Stimulated activated naive B cell treated with anti-CD40 and anti-IgM and Interleukin-4, amounts not matched to agents 10 μg/mL and 1 μg/mL and 100 μg/mL, for 72 hours (primary cell): ENCODE data around the gene MIB2.
"Not testable (repeated sequence)": the region's sequence is repeated elsewhere in the genome, so short reads cannot be mapped to it uniquely, and the experiment has no call there.

Experiments used
- ATAC-seq, 2 donors: fragments of 150-1000 bp; cut with Tn5 transposase; replicated peaks; 2 replicates each; pipeline ENCODE4 v1.10.0; 2021; ENCODE audit warnings: moderate library complexity in 1 of 2
- DNase-seq: peaks from one replicate; pipeline ENCODE4 v3.0.0; 2021
- H3K27ac Mint-ChIP-seq: one replicate; pipeline ENCODE4 v1.8.0; 2022; ENCODE audit warnings: mild to moderate bottlenecking, mixed read lengths
- H3K27me3 Mint-ChIP-seq, 2 donors: one replicate each; pipeline ENCODE4 v1.8.0; 2022; ENCODE audit warnings: mixed read lengths in 2 of 2
- H3K36me3 Mint-ChIP-seq, 2 donors: one replicate each; pipeline ENCODE4 v1.8.0; 2022; ENCODE audit warnings: mixed read lengths in 2 of 2, mild to moderate bottlenecking in 1 of 2
- H3K4me1 Mint-ChIP-seq, 2 donors: one replicate each; pipeline ENCODE4 v1.8.0; 2022; ENCODE audit warnings: mixed read lengths in 2 of 2, mild to moderate bottlenecking in 1 of 2
- H3K4me3 Mint-ChIP-seq, 2 donors: one replicate each; pipeline ENCODE4 v1.8.0; 2022; ENCODE audit warnings: mild to moderate bottlenecking in 2 of 2, mixed read lengths in 2 of 2, moderate library complexity in 1 of 2
- H3K9me3 Mint-ChIP-seq, 2 donors: one replicate each; pipeline ENCODE4 v1.8.0; 2022; ENCODE audit warnings: mixed read lengths in 2 of 2, mild to moderate bottlenecking in 1 of 2

The MIB2 gene

DNA sequence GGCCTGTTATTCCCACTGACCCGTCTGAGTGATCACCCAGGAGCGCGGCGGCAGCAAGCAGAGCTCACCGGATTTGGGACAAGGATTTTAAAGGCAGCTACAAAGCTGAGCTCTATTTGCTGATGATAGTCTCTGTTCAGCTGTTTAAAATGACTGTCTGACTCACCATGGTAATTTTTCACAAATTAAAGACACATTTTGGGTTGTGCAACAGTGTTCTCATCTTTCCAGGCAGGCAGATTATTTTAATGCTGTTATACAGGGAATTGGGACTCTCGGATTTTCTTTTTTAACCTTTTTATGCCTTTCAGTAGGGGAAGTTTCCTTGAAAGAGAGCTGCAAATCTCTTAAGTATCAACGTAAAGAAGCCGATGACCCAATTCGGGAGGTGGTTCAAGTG, 47.1 kb downstream of the MIB2 start:
- H3K36me3 Mint-ChIP-seq = peaks cover 8 to 10% of the 10 kb centered on the region in 2 donors
- DNase-seq, H3K9me3 Mint-ChIP-seq, H3K27ac Mint-ChIP-seq, ATAC-seq, H3K27me3 Mint-ChIP-seq, H3K4me1 Mint-ChIP-seq, H3K4me3 Mint-ChIP-seq: not testable (repeated sequence)

GRCh38 chr1:1662830-1663560, 47.7 kb downstream of the MIB2 start:
- H3K4me3 Mint-ChIP-seq, H3K27ac Mint-ChIP-seq, ATAC-seq, H3K27me3 Mint-ChIP-seq, DNase-seq, H3K9me3 Mint-ChIP-seq, H3K4me1 Mint-ChIP-seq: not testable (repeated sequence)
- H3K36me3 Mint-ChIP-seq = peaks cover 11 to 15% of the 10 kb centered on the region in 2 donors

- not testable (repeated sequence) for H3K4me1 Mint-ChIP-seq, ATAC-seq, H3K27me3 Mint-ChIP-seq, H3K9me3 Mint-ChIP-seq, H3K4me3 Mint-ChIP-seq, H3K27ac Mint-ChIP-seq, DNase-seq
- H3K36me3 Mint-ChIP-seq = peaks cover 15 to 18% of the 10 kb centered on the region in 2 donors
These were observed 49.0 kb downstream of the MIB2 start for GRCh38 chr1:1664318-1664717.

DNA sequence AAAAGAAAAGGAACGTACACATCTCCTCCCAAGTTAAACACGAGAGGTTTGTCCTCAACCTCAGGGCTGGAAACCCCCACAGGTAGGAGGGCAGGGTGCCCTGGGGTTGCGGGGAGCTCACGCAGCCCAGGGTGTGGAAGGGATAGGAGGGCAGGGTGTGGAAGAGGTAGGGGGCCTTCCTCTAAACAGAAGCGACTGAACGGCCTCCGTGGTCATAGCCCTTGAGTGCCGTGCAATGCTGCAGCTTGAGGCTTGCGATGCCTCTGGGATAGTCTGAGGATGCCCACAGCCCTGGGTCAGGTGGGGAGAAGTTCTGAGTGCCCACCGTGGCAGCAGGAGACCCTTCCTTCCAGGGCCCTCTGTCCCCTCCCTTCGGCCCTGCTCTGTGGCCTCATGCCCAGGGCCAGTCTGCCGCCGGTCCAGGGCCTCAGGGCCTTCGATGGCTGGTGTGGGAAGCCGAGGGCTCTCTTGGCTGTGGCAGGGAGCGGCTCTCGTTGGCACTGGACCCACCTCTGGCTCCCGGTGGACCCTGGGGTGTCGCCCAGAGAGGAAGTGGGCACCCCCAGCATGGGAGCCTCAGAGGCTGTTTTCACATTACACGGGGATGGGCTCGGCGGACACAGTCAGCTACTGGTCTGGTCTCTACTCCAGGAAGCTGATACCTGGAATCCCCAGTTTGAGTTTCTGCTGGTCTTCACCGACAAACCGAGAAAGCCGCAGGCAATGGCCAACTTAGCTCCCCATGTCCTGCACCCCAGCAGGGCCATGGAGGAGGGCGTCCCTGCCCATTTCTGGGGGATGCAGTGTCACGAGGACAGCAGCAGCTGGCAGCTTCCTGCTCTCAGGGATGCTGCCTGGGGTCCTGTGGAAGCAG, 49.9 kb downstream of the MIB2 start:
- DNase-seq (no peak), ATAC-seq (no peak)
- H3K4me3 Mint-ChIP-seq = no peak overlapping the region
- peaks cover 0 to 3% of the 10 kb centered on the region in 2 donors for H3K4me1 Mint-ChIP-seq
- peaks cover 21 to 23% of the 10 kb centered on the region in 2 donors for H3K36me3 Mint-ChIP-seq
- H3K27me3 Mint-ChIP-seq = no peaks in the 10 kb centered on the region
- no peaks in the 10 kb centered on the region for H3K9me3 Mint-ChIP-seq
- H3K27ac Mint-ChIP-seq = no peak overlapping the region

DNA sequence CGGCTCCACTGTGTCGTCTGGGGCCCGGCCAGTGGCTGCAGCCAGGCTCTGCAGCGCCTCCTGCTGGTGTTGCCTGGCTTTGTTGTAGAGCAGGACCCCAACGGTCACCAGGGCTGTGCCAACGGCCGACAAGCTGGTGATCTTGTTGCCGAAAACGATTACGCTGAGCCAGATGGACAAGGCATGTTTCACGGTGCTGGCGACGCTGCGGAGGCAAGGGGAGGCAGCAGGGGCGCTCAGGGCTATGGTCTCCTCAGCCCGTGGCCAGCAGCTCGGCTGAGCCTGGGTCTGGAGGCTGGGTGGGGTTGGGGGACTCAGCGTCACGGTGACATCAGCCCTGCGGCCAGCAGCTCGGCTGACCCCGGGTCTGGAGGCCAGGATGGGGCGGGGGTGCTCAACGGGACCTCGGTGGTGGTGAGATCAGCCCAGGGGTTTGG, 50.5 kb downstream of the MIB2 start:
- DNase-seq (no peak), ATAC-seq (peak in 1 of 2 donors; percentile 20)
- H3K4me1 Mint-ChIP-seq = peaks cover 0 to 3% of the 10 kb centered on the region in 2 donors
- H3K9me3 Mint-ChIP-seq = no peaks in the 10 kb centered on the region
- H3K27me3 Mint-ChIP-seq = no peaks in the 10 kb centered on the region
- peaks cover 21 to 27% of the 10 kb centered on the region in 2 donors for H3K36me3 Mint-ChIP-seq
- no peak overlapping the region for H3K27ac Mint-ChIP-seq
- H3K4me3 Mint-ChIP-seq = no peak overlapping the region

- Mint-ChIP-seq H3K36me3 (peaks cover 21 to 29% of the 10 kb centered on the region in 2 donors), H3K27ac (no peak overlapping the region), H3K4me1 (peaks cover 0 to 2% of the 10 kb centered on the region in 2 donors), H3K27me3 (no peaks in the 10 kb centered on the region), H3K9me3 (no peaks in the 10 kb centered on the region), H3K4me3 (no peak overlapping the region)
- ATAC-seq = no peak
- DNase-seq = no peak
These were observed 51.2 kb downstream of the MIB2 start for GRCh38 chr1:1666526-1666925.

GRCh38 chr1:1669468-1670440, 54.5 kb downstream of the MIB2 start:
- Mint-ChIP-seq H3K4me3 (no peak overlapping the region), H3K27me3 (no peaks in the 10 kb centered on the region), H3K9me3 (no peaks in the 10 kb centered on the region), H3K27ac (no peak overlapping the region), H3K4me1 (peaks cover 0 to 1% of the 10 kb centered on the region in 2 donors), H3K36me3 (peaks cover 23 to 36% of the 10 kb centered on the region in 2 donors)
- ATAC-seq = no peak
- DNase-seq = no peak

GRCh38 chr1:1670866-1671265, 55.6 kb downstream of the MIB2 start:
- Mint-ChIP-seq H3K27me3 (no peaks in the 10 kb centered on the region), H3K27ac (no peak overlapping the region), H3K36me3 (peaks cover 24 to 34% of the 10 kb centered on the region in 2 donors), H3K4me3 (no peak overlapping the region), H3K4me1 (peaks cover 0 to 1% of the 10 kb centered on the region in 2 donors), H3K9me3 (no peaks in the 10 kb centered on the region)
- no peak for ATAC-seq
- no peak for DNase-seq

DNA sequence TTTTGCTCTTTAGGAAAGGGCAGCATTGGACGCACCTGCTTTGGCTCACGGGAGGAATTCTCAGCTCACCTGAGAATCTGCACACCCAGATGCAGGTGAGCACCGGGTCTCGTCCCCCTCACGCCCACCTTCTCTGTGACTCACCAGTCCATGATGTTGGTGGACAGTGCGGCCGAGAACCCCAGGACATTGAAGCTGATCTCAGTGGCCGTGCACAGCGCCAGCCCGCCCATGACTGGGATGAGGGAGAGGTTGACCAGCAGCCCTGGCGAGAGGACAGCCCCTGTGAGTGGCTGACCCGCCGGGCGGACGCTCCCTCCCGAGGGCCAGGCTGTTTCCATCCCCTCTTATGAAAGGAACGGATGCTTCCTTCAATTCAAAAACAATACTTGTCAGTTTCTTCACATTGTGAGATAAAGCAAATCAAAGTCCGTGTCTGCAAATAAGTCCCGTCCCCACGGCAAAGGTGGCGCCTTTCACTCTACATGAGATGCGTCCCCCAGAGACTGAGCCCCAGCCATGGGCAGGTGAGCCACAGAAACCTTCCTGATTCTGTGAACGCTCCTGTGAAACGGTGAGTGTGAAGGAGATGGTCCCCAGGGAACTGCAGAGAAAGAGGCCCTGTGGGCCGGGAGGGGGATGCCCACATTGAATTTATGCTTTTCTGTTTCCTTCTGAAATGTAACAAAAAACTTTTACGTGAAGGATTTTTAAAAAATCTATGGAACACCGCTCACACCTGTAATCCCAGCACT, 56.2 kb downstream of the MIB2 start:
- peaks cover 0 to 1% of the 10 kb centered on the region in 2 donors for H3K4me1 Mint-ChIP-seq
- H3K9me3 Mint-ChIP-seq = no peaks in the 10 kb centered on the region
- DNase-seq (no peak), ATAC-seq (no peak)
- H3K27ac Mint-ChIP-seq = no peak overlapping the region
- no peaks in the 10 kb centered on the region for H3K27me3 Mint-ChIP-seq
- peaks cover 21 to 29% of the 10 kb centered on the region in 2 donors for H3K36me3 Mint-ChIP-seq
- no peak overlapping the region for H3K4me3 Mint-ChIP-seq

GRCh38 chr1:1672181-1672965, 57.1 kb downstream of the MIB2 start:
- DNase-seq (no peak), ATAC-seq (no peak)
- no peaks in the 10 kb centered on the region for H3K9me3 Mint-ChIP-seq
- peaks cover 1 to 3% of the 10 kb centered on the region in 2 donors for H3K4me1 Mint-ChIP-seq
- no peaks in the 10 kb centered on the region for H3K27me3 Mint-ChIP-seq
- H3K36me3 Mint-ChIP-seq = peaks cover 22 to 28% of the 10 kb centered on the region in 2 donors
- no peak overlapping the region for H3K4me3 Mint-ChIP-seq
- no peak overlapping the region for H3K27ac Mint-ChIP-seq

GRCh38 chr1:1674806-1675205, 59.5 kb downstream of the MIB2 start:
- not testable (repeated sequence) for H3K9me3 Mint-ChIP-seq, ATAC-seq, DNase-seq, H3K4me3 Mint-ChIP-seq, H3K27ac Mint-ChIP-seq, H3K27me3 Mint-ChIP-seq
- Mint-ChIP-seq H3K4me1 (peaks cover 19 to 25% of the 10 kb centered on the region in 2 donors), H3K36me3 (peaks cover 15 to 16% of the 10 kb centered on the region in 2 donors)

DNA sequence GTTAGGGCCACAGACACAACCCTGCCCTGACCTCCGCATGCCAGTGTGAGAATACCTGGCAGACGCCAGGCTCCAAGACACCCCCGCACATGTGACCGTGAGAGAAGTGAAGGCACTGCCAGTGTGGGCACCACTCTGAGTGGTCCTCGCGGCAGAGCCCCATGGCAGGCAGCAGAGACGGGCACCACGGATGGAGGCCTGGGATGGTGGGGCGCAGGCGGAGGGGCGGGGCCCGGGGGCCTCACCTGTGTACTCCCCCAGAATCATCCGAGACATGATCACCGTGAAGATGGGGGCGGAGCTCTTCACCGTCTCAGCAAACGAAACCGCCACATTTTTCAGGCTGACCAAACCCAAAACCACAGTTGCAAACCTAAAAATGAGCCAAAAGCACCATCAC, 59.9 kb downstream of the MIB2 start:
- not testable (repeated sequence) for H3K27me3 Mint-ChIP-seq, H3K9me3 Mint-ChIP-seq, H3K4me3 Mint-ChIP-seq, ATAC-seq, DNase-seq, H3K27ac Mint-ChIP-seq
- Mint-ChIP-seq H3K4me1 (peaks cover 19 to 25% of the 10 kb centered on the region in 2 donors), H3K36me3 (peaks cover 15% of the 10 kb centered on the region in 2 donors)

DNA sequence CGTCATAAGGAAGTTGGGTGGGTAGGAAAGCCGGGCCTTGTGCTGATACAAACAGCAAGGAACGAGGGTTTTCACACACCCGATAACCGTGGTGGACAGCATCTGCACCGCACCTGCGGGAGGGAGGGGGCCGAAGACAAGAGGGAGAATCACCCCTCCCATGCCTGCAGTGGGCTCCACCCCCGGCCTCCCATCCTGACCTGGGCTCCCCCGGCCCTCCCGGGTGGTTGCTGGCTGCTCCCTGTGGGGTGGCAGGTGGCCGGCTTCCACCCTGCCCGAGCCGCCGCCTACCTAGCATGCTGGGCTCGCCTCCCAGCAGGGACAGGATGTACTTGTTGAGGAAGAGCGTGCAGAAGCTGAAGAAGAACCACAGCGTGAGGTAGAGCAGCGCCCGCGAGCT, 60.8 kb downstream of the MIB2 start:
- H3K9me3 Mint-ChIP-seq, ATAC-seq, DNase-seq, H3K27ac Mint-ChIP-seq, H3K4me3 Mint-ChIP-seq, H3K27me3 Mint-ChIP-seq: not testable (repeated sequence)
- peaks cover 8 to 15% of the 10 kb centered on the region in 2 donors for H3K36me3 Mint-ChIP-seq
- peaks cover 20 to 31% of the 10 kb centered on the region in 2 donors for H3K4me1 Mint-ChIP-seq
